ENCODE results near the gene LIN54.

Gene LIN54

DNA sequence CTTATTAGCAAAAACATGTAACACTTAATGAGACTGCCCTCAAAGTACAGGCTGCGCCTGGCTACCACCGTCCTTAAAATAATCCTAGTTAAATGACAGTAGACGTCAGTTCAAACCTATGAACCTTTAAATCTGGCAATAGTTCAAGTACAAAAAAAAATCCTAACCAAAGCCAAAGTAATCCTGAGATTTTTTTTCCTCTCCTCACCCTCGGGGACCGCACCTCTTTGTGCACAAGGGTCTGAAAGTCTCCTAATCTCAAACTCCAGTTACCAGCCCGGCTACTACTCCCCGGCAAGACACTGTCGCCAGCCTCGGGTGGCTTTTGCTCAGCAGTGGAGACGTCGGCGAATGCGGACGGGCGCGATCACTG lies 120.1 kb downstream of the LIN54 start:
- DNase-seq, result no peak

DNA sequence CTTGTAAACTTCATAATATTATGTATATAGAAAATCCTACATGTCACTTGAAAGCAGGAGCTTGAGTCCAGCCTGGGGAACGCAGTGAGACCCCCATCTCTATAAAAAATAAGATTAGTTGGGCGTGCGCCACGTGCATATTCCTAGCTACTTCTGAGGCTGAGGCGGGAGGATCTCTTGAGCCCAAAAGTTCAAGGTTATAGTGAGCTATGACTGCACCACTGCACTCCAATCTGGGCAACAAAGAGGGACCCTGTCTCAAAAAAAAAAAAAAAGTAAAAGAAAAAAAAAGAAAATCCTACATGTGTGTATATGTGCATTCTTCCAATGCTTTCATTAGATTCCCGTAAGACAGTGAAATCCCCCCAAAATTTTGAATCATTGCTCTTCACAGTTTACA lies 121.3 kb downstream of the LIN54 start:
- no peak for DNase-seq

DNA sequence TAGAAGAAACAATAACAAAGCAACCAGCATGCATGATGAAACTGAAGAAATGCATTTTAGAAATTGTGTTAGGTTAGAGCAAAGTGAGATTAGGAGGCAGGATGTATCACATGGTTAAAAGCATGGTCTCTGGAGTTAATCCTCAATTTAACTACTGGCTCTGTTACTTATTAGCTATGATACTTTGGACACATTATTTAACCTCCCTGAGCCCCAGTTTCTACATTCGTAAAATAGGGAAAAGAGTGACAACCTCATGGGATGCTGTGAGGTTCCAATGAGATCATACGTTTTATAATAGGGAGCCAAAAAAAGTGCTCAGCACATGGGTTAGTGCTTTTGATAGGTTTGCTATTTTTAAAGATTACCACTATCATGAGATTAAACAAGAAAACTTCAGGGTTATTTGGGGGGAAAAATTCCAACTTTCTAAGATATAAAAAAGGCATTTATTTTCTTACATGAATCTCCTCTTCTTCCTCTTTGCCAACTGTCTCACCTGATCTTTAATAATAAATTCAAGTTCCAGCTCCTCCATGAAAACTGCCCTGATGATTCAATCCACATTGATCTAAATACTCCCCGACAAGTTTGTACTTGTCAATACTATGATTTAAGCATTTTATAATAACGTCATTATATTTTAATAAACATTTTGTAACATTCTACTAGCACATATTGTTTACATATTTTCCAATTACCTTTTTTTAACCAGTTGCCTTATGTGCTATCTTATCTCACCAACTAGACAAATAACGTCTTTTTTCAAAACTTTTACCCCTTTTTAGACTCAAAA lies 124.3 kb downstream of the LIN54 start:
- no peak for DNase-seq

GRCh38 chr4:82885410-82885809 lies 125.2 kb downstream of the LIN54 start:
- no peak for DNase-seq

Data from CD4-positive, alpha-beta T cell treated with Interleukin-17A for 1 hour (primary cell).